ENCODE data around the gene ABLIM1.

DNA sequence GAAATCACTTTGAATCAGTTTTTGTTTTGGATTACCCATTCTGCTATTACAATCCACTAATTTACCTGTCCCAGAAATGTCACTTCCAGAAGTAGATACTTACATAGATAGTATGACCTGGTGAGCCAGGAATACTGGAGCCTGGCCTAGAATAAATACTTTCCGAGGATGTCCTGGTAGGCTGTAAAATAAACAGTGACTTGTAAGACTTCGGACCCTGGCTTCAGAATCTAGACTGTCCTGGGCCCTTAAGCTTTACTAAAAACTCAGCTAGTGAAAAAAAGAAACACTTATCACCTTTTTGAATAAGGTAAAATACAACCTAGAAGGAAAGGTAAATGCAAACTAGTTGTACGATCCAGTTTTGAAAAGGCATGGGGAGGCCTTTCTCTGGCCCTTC is 184.3 kb downstream of the ABLIM1 start:
- TF ChIP-seq, protein P1, sequence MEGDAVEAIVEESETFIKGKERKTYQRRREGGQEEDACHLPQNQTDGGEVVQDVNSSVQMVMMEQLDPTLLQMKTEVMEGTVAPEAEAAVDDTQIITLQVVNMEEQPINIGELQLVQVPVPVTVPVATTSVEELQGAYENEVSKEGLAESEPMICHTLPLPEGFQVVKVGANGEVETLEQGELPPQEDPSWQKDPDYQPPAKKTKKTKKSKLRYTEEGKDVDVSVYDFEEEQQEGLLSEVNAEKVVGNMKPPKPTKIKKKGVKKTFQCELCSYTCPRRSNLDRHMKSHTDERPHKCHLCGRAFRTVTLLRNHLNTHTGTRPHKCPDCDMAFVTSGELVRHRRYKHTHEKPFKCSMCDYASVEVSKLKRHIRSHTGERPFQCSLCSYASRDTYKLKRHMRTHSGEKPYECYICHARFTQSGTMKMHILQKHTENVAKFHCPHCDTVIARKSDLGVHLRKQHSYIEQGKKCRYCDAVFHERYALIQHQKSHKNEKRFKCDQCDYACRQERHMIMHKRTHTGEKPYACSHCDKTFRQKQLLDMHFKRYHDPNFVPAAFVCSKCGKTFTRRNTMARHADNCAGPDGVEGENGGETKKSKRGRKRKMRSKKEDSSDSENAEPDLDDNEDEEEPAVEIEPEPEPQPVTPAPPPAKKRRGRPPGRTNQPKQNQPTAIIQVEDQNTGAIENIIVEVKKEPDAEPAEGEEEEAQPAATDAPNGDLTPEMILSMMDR (IDR thresholded peaks at IDR 0.05 in 8 of 11, conservative IDR thresholded peaks at IDR 0.05 in 3 of 11): no peak
- TF ChIP-seq POLR2AphosphoS5 (IDR thresholded peaks at IDR 0.05) (no peak), POLR2A (IDR thresholded peaks at IDR 0.05) (no peak)
